LNCAP (cell line): ENCODE results near the gene P2RY14.

Source experiments
- CTCF ChIP-seq: fragments of 450-650 bp; IDR thresholded peaks from 2 replicates; pipeline ENCODE4 v1.5.1; 2017; ENCODE audit warnings: mild to moderate bottlenecking

The P2RY14 gene

DNA sequence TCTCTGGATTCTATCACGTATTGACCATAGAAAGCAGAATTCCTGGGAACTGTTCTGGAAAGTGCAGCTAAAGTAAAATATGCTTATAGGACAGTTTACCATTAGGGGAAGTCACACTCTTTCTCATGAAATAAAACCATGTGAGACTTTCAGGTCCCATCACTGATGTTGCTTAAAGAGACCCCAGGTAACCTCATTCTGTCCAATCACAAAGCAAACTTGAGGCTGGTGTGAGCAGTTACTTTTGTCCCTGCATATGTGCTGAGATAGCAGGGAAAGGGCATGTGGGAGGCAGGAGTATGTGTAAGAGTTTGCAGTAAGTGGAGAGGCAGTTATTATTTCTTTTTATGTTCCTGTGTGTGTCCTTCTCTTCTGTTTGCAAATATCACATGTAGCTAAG is 22.2 kb upstream of the P2RY14 start:
- TF ChIP-seq CTCF: no peak

- no peak for TF ChIP-seq CTCF
Measured at GRCh38 chr3:151299006-151299405, 20.7 kb upstream of the P2RY14 start.

DNA sequence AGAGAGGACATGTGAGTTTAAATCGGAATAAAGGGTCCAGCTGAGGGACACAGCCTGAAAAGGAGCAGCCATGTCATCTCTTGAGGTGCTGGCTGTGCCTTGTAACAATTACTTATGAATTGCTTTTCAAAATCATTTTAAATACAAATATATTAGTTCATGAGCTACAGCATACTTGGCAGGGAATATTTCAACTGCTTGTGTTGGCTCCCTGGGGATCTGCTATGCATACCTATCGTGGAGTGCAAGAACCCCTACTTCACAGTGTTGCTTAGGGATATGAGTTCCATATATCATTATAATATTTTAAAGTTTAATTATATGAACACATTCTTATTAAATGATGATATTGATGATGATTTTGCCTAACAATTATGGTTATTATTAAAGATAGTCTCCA is 19.1 kb upstream of the P2RY14 start:
- no peak for TF ChIP-seq CTCF

- no peak for TF ChIP-seq CTCF
Measured at GRCh38 chr3:151296226-151296625, 17.9 kb upstream of the P2RY14 start.

- no peak for TF ChIP-seq CTCF
Measured at GRCh38 chr3:151293127-151293526, 14.8 kb upstream of the P2RY14 start.

DNA sequence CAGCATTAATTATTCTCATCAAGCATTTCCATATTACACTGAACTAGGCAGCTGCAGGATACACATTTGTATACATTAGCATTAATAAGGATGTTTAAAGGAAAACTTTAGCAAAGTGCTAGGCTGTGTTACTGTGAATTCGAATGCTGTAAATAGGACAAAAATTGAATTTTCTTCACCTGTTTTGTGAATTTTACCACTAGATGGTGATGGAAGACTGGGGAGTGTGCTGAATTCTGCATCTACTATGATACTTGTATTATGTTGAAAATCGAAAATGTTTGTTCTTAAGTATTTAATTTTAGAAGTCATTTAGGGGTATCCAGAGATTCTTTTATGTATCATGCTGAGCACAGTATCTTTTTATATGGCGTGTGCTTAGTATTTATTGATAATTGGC is 12.3 kb upstream of the P2RY14 start:
- peak; percentile 46 for TF ChIP-seq CTCF

GRCh38 chr3:151289445-151289844 is 11.1 kb upstream of the P2RY14 start:
- no peak for TF ChIP-seq CTCF

- no peak for TF ChIP-seq CTCF
Measured at GRCh38 chr3:151285940-151286339, 7.6 kb upstream of the P2RY14 start.
